CD4-positive, alpha-beta T cell treated with Interleukin-15 for 4 hours (primary cell): ENCODE results near the gene SPDYE18.
"Not testable (repeated sequence)": the region's sequence is repeated elsewhere in the genome, so short reads cannot be mapped to it uniquely, and the experiment has no call there.

Experiments used
- DNase-seq: peaks from one replicate; pipeline ENCODE4 v3.0.0-alpha.2; 2020; ENCODE audit warnings: low spot score

SPDYE18 gene

DNA sequence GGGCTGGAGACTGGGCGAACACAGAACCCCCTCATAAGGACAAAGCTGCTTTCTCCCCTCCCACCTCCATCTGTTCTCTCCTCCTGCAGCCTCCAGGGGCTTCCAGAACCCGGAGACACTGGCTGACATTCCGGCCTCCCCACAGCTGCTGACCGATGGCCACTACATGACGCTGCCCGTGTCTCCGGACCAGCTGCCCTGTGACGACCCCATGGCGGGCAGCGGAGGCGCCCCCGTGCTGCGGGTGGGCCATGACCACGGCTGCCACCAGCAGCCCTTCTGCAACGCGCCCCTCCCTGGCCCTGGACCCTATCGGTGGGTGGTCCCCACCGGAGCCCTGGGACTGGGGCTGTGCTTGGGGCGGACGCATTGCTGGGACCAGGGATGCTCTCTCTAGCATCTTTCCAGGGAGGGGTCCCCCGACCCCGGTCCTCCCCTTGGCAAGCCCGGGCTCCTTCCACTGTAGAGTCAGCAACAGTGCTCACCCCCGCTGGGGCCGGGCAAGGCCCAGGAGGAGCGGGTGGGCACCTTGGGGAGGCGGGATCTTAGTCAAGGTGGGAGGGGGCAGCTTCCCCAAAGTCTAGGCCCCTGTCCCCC, 56.8 kb downstream of the SPDYE18 start:
- DNase-seq = not testable (repeated sequence)

GRCh38 chr7:77004151-77004550, 58.2 kb downstream of the SPDYE18 start:
- not testable (repeated sequence) for DNase-seq

GRCh38 chr7:77003241-77003640, 59.1 kb downstream of the SPDYE18 start:
- not testable (repeated sequence) for DNase-seq

DNA sequence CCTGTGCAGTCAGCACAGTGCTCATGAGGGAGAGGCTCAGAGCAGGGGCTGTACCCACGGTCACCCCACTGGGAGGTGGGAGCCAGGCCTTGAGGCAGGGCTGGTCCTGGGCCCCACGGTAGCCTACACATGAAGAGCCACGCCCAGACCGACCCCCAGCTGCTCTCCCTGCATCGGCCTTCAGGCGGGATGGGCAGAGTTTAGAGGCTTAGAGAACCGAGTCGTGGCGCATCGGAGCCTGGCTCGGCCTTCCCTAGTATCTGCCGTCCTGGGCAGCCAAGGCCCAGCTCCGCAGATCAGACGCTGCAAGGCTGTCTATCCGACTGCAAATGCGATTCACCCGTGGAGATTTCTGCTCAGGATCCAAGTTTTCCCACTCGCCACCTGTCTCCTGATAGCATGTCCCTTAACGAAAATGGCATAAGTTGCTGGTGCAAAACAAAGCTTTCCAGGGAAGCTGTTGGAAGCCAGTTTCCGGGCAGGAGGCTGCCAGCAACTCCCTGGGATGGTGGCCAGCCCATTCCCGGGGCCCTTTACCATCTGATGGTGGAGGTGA, 59.6 kb downstream of the SPDYE18 start:
- DNase-seq = not testable (repeated sequence)

DNA sequence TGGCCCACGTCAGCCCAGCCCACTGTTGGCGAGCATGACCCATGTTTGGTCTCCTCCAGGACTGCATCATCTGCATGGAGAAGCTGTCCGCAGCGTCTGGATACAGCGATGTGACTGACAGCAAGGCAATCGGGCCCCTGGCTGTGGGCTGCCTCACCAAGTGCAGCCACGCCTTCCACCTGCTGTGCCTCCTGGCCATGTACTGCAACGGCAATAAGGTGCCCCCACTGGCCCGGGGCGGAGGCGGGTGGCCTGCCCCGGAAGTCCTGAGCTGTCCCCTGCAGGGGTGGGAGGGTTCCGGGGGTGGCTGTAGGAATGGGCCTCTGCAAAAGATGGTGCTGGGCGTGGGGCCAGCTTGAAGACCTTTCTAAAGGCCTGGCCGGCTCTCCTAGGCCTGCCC, 60.3 kb downstream of the SPDYE18 start:
- DNase-seq = not testable (repeated sequence)
